Endothelial cell of umbilical vein (primary cell): ENCODE results near the gene BRSK1. TPM values are rescaled to one million over a fixed set of nuclear protein-coding genes. Genes with fewer than 3 reads are reported as not detected.

Source experiments
- BruUV-seq: library from RNA; stranded (reverse); fragments of 400-500 nt; replicated peaks from 2 replicates; lab custom pipeline; 2021; lab: Mats Ljungman, UMichigan
- CTCF ChIA-PET: fragments of 300-600, 350-600 bp; sonication (Branson Sonifier 250); formaldehyde crosslinking; loops from one replicate; lab custom pipeline; 2021; ENCODE audit warnings: antibody characterized with exemption, inconsistent platforms; lab: Charles Lee
- POLR2A ChIA-PET: fragments of 300-600, 350-600 bp; sonication (Branson Sonifier 250); formaldehyde crosslinking; loops from one replicate; lab custom pipeline; 2021; ENCODE audit warnings: antibody characterized with exemption, inconsistent platforms; lab: Charles Lee
- DNase-seq: peaks from one replicate; pipeline ENCODE4 v3.0.0-alpha.2; 2011; ENCODE audit warnings: low read depth, low spot score
- FAIRE-seq: peaks from 2 replicates; lab custom pipeline; 2011; peaks lifted over from hg19 to GRCh38; lab: Jason Lieb, UNC
- H2AFZ ChIP-seq: 2 replicates; pipeline ENCODE4 v1.6.0; 2012; ENCODE audit warnings: low read depth, low read length, control low read depth, inconsistent platforms
- H3K27ac ChIP-seq: 2 replicates; pipeline ENCODE4 v1.5.1; 2011; ENCODE audit warnings: low read depth, mild to moderate bottlenecking, control low read depth, low read length, moderate library complexity; ENCODE audit not compliant: insufficient read depth
- H3K27me3 ChIP-seq, 2 experiments: 2 replicates each; pipeline versions ENCODE4 v1.6.0 to v1.6.1; 2011; ENCODE audit warnings: low read length in 2 of 2, mixed read lengths in 1 of 2; ENCODE audit not compliant: control insufficient read depth in 2 of 2, insufficient read depth in 2 of 2
- H3K36me3 ChIP-seq, 2 experiments: 2 replicates in 1 of 2; 3 replicates in 1 of 2; pipeline ENCODE4 v1.5.1; 2011; ENCODE audit warnings: low read length in 2 of 2, mild to moderate bottlenecking in 1 of 2, moderate library complexity in 1 of 2; ENCODE audit not compliant: control insufficient read depth in 2 of 2, insufficient read depth in 2 of 2; ENCODE audit errors: extremely low read depth in 1 of 2
- H3K4me1 ChIP-seq: 3 replicates; pipeline ENCODE4 v1.5.1; 2011; ENCODE audit warnings: mild to moderate bottlenecking, low read length; ENCODE audit not compliant: control insufficient read depth, insufficient read depth; ENCODE audit errors: extremely low read depth
- H3K4me2 ChIP-seq: 2 replicates; pipeline ENCODE4 v1.6.1; 2011; ENCODE audit warnings: low read length, control low read depth, mixed read lengths; ENCODE audit not compliant: insufficient read depth
- H3K4me3 ChIP-seq, 3 experiments: fragments of 200-600 bp in 1 of 3; sonication (generic), shearing (Covaris generic) in 1 of 3; replicated peaks in 1 of 3; 2 replicates each; pipeline ENCODE4 v1.5.1; 2011 to 2016; ENCODE audit warnings: control low read depth in 3 of 3, low read length in 3 of 3, mild to moderate bottlenecking in 2 of 3, inconsistent platforms in 1 of 3, low read depth in 1 of 3, moderate library complexity in 1 of 3; ENCODE audit not compliant: insufficient read depth in 1 of 3
- H3K79me2 ChIP-seq: 2 replicates; pipeline ENCODE4 v1.6.0; 2012; ENCODE audit warnings: low read length, inconsistent platforms; ENCODE audit not compliant: control insufficient read depth, insufficient read depth
- H3K9ac ChIP-seq: replicated peaks from 2 replicates; pipeline ENCODE3; 2011; ENCODE audit warnings: low read length, control low read depth; ENCODE audit not compliant: insufficient read depth; ENCODE audit errors: extremely low read depth
- H3K9me1 ChIP-seq: replicated peaks from 3 replicates; pipeline ENCODE4 v1.6.0; 2011; ENCODE audit warnings: mild to moderate bottlenecking, low read length; ENCODE audit not compliant: control insufficient read depth, insufficient read depth; ENCODE audit errors: extremely low read depth
- H3K9me3 ChIP-seq: replicated peaks from 2 replicates; pipeline ENCODE4 v1.5.1; 2012; ENCODE audit warnings: low read length, inconsistent platforms; ENCODE audit not compliant: control insufficient read depth, insufficient read depth
- H4K20me1 ChIP-seq: replicated peaks from 2 replicates; pipeline ENCODE3; 2011; ENCODE audit warnings: mild to moderate bottlenecking, low read length; ENCODE audit not compliant: control insufficient read depth, insufficient read depth; ENCODE audit errors: extremely low read depth
- EZH2 ChIP-seq: IDR thresholded peaks from 2 replicates; pipeline ENCODE4 v1.6.1; 2012; ENCODE audit warnings: borderline replicate concordance, low read depth, mild to moderate bottlenecking, moderate library complexity, low read length, inconsistent platforms; ENCODE audit not compliant: severe bottlenecking
- FOS ChIP-seq: IDR thresholded peaks from 2 replicates; pipeline ENCODE4 v1.6.1; 2011; ENCODE audit warnings: mild to moderate bottlenecking, low read length, moderate library complexity, borderline replicate concordance; ENCODE audit not compliant: insufficient read depth
- GATA2 ChIP-seq: IDR thresholded peaks from 2 replicates; pipeline ENCODE4 v1.7.0; 2011; ENCODE audit warnings: low read depth, mild to moderate bottlenecking, moderate library complexity, mixed read lengths, low read length; ENCODE audit not compliant: insufficient read length, insufficient read depth
- JUN ChIP-seq: IDR thresholded peaks from 2 replicates; pipeline ENCODE4 v1.6.1; 2011; ENCODE audit warnings: borderline replicate concordance, low read depth; ENCODE audit not compliant: insufficient read length, insufficient read depth
- MYC ChIP-seq: IDR thresholded peaks from one replicate; pipeline ENCODE4 v1.6.1; 2011; ENCODE audit warnings: mild to moderate bottlenecking, low read depth, low read length
- POLR2A ChIP-seq: IDR thresholded peaks from 2 replicates; pipeline ENCODE4 v1.6.1; 2012; ENCODE audit warnings: low read depth, mild to moderate bottlenecking, control low read depth, low read length
- POLR2AphosphoS5 ChIP-seq: IDR thresholded peaks from 2 replicates; pipeline ENCODE4 v1.6.1; 2012; ENCODE audit warnings: low read depth, mild to moderate bottlenecking, control low read depth, low read length, moderate library complexity; ENCODE audit not compliant: insufficient read depth
- dilution Hi-C: fragments of 300-500 bp; cut with MboI; formaldehyde crosslinking; loops from one replicate; pipeline ENCODE4 v1.15.0; 2019; ENCODE audit warnings: low sequenced_read_pairs; ENCODE audit not compliant: extremely low pct_ligation_motif_present
- intact Hi-C: fragments of 100-400 bp; cut with micrococcal nuclease; formaldehyde crosslinking; loops from one replicate; pipeline ENCODE4 v1.10.0; 2022
- polyA plus RNA-seq, 4 experiments: library from polyadenylated mRNA; depleted of rRNA in 3 of 4; stranded (reverse) in 3 of 4; unstranded in 1 of 4; fragments of >200 nt; gene quantifications; 2 replicates each; pipeline versions ENCODE4 v1.2.1 to v1.2.3, GENCODE V29; 2011 to 2012; ENCODE audit warnings: missing spikeins in 1 of 4
- total RNA-seq: library from RNA; stranded (reverse); gene quantifications from 2 replicates; pipeline ENCODE4 v1.2.3, GENCODE V29; 2021
- TF ChIP-seq, protein P1 (sequence below): IDR thresholded peaks from 2 replicates; pipeline ENCODE4 v1.6.1; 2011; ENCODE audit not compliant: insufficient read depth, insufficient read length
- TF ChIP-seq, protein P2 (sequence below), 2 donors: IDR thresholded peaks; 1 replicate in 1 of 2; 2 replicates in 1 of 2; pipeline ENCODE4 v1.5.1; 2011; ENCODE audit warnings: low read length in 2 of 2, mild to moderate bottlenecking in 2 of 2, moderate library complexity in 2 of 2, control low read depth in 1 of 2, inconsistent platforms in 1 of 2, low read depth in 1 of 2; ENCODE audit not compliant: insufficient read depth in 1 of 2; ENCODE audit errors: extremely low read depth in 1 of 2

BRSK1 gene
- total and polyA plus RNA-seq, 2 donors (not counting 3 experiments of a cell fraction or from before 2014, with no cell fraction given): 0.33 to 0.44 TPM

DNA sequence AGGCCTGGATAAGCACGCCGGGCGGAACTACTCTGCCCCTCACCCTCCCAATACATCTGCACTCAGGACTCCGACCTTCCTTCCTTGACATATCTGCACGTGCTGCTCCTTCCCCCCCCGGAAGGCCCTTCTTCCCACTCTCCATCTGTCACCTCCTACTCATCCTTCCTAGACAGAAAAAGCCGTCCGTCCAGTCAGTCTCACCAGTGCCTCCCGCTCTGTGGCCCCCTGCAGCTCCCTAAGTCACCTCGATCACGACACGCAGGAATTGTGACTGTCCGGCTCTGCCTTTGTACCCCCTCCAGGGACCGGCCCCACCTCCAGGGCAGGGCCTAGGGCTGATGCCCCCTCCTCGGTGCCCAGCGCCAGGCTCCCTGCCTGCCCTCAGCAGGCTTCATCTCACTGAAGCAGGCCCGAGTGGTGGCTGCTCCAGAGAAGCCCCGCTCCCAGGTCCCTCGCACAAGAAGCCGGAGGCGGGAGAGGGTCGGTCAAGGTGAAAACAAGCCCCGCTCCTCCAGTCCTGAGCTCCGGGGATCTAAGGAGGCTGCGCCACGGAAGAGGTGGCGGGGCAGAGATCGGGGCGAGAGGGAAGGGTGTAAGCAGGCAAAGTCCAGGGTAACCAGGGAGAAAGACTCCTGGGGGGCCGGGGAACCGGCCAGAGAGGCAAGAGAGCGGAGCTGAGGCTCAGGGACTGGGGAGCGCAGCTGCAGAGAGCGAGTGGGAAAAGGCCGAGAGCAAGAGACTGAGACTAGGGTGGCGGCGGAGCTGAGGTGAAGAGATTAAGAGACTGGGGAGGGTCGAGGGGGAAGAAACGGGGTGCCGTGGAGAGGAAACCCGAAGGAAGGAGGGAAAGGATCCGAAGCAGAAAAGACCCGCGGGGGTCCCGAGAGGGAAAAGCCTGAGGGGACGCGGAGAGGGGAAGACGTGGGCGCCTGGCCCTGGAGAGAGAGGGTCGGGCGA is 26.1 kb upstream of the BRSK1 start:
- no peaks in the 10 kb centered on the region for H3K9me1 ChIP-seq
- dilution Hi-C loops: no loop called here
- peak overlapping the region; percentile 62 for H3K9ac ChIP-seq
- no peaks in the 10 kb centered on the region for H3K9me3 ChIP-seq
- peak overlapping the region; percentile 23 for H3K27ac ChIP-seq
- peak overlapping the region; percentile 39 for H3K4me2 ChIP-seq
- H3K4me1 ChIP-seq: peaks cover 51% of the 10 kb centered on the region
- no TSS peak for BruUV-seq
- H4K20me1 ChIP-seq: no peaks in the 10 kb centered on the region
- DNase-seq (peak; percentile 15), FAIRE-seq (peak; percentile 55)
- POLR2A ChIA-PET: interaction anchor here (0.7 to 2.3 kb wide), 2 partner anchors 150 to 340 kb away, joined by 7 to 12 read pairs; partner anchors contain the start of gene UBE2S
- no peaks in the 10 kb centered on the region for H3K36me3 ChIP-seq
- peak overlapping the region; percentile 73 to 88 (median 87) for H3K4me3 ChIP-seq
- no peak overlapping the region for H2AFZ ChIP-seq
- TF ChIP-seq JUN: no peak
- no peak for TF ChIP-seq MYC
- no peak for TF ChIP-seq EZH2
- no peak for TF ChIP-seq FOS
- TF ChIP-seq, protein P1, sequence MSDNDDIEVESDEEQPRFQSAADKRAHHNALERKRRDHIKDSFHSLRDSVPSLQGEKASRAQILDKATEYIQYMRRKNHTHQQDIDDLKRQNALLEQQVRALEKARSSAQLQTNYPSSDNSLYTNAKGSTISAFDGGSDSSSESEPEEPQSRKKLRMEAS: no peak
- no peak for TF ChIP-seq GATA2
- TF ChIP-seq, protein P2, sequence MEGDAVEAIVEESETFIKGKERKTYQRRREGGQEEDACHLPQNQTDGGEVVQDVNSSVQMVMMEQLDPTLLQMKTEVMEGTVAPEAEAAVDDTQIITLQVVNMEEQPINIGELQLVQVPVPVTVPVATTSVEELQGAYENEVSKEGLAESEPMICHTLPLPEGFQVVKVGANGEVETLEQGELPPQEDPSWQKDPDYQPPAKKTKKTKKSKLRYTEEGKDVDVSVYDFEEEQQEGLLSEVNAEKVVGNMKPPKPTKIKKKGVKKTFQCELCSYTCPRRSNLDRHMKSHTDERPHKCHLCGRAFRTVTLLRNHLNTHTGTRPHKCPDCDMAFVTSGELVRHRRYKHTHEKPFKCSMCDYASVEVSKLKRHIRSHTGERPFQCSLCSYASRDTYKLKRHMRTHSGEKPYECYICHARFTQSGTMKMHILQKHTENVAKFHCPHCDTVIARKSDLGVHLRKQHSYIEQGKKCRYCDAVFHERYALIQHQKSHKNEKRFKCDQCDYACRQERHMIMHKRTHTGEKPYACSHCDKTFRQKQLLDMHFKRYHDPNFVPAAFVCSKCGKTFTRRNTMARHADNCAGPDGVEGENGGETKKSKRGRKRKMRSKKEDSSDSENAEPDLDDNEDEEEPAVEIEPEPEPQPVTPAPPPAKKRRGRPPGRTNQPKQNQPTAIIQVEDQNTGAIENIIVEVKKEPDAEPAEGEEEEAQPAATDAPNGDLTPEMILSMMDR (IDR thresholded peaks at IDR 0.05; ENCODE audit: extremely low read depth in 1 of 2, insufficient read depth in 1 of 2, low read depth in 1 of 2, low read length in 2 of 2): no peak
- no peak for TF ChIP-seq POLR2AphosphoS5
- TF ChIP-seq POLR2A: no peak
- CTCF ChIA-PET: interaction anchor here (1.0 kb wide), 1 partner anchor 160 kb away, joined by 3 read pairs; no protein-coding TSS in a partner anchor
- intact Hi-C loops: loop anchor here (2.0 to 10.0 kb wide), 2 partner anchors 51 to 347 kb away; partner anchors contain the start of genes ZNF524 and ZNF865
- H3K27me3 ChIP-seq: no peaks in the 10 kb centered on the region
- peaks cover 57% of the 10 kb centered on the region for H3K79me2 ChIP-seq
